Neural cell (in vitro differentiated cells): ENCODE results near the gene TGM5. TPM values are rescaled to one million over a fixed set of nuclear protein-coding genes. Genes with fewer than 3 reads are reported as not detected.

ENCODE experiments used
- H2AFZ ChIP-seq: fragments of 200-600, 300-800 bp; sonication (generic), shearing (Covaris generic); 2 replicates; pipeline ENCODE4 v1.6.0; 2014; ENCODE audit warnings: low read depth, mild to moderate bottlenecking, antibody characterized with exemption, low read length, moderate library complexity
- H3F3A ChIP-seq: fragments of 200-600 bp; shearing (Covaris generic); 2 replicates; pipeline ENCODE4 v1.6.1; 2016; ENCODE audit warnings: mild to moderate bottlenecking, moderate library complexity, mixed read lengths, antibody characterized with exemption, low read length; ENCODE audit not compliant: insufficient read depth, poor library complexity, severe bottlenecking
- H3K27ac ChIP-seq: fragments of 200-600, 300-800 bp; sonication (generic), shearing (Covaris generic); 2 replicates; pipeline ENCODE4 v1.5.1; 2014; ENCODE audit warnings: mild to moderate bottlenecking, low read length, moderate library complexity
- H3K27me3 ChIP-seq: fragments of 300-800, 200-600 bp; sonication (generic), shearing (Covaris generic); 2 replicates; pipeline ENCODE4 v1.6.0; 2014; ENCODE audit warnings: mild to moderate bottlenecking, low read depth, low read length, moderate library complexity; ENCODE audit not compliant: insufficient read depth
- H3K36me3 ChIP-seq: fragments of 300-800, 200-600 bp; sonication (generic), shearing (Covaris generic); 2 replicates; pipeline ENCODE4 v1.5.1; 2014; ENCODE audit warnings: mild to moderate bottlenecking, antibody characterized with exemption, low read length, moderate library complexity; ENCODE audit not compliant: insufficient read depth
- H3K4me2 ChIP-seq: fragments of 300-800, 200-600 bp; sonication (generic), shearing (Covaris generic); 2 replicates; pipeline ENCODE4 v1.6.0; 2014; ENCODE audit warnings: mild to moderate bottlenecking, low read length
- H3K4me3 ChIP-seq: fragments of 300-800, 200-600 bp; sonication (generic), shearing (Covaris generic); 2 replicates; pipeline ENCODE4 v1.5.1; 2014; ENCODE audit warnings: mild to moderate bottlenecking, low read length, moderate library complexity
- H3K79me2 ChIP-seq: fragments of 200-600 bp; shearing (Covaris generic); replicated peaks from 2 replicates; pipeline ENCODE4 v1.6.0; 2014; ENCODE audit warnings: mild to moderate bottlenecking, low read length, moderate library complexity; ENCODE audit not compliant: insufficient read depth
- H3K9ac ChIP-seq: fragments of 300-800, 200-600 bp; sonication (generic), shearing (Covaris generic); 2 replicates; pipeline ENCODE4 v1.6.1; 2016; ENCODE audit warnings: mild to moderate bottlenecking, low read length, mixed read lengths
- H3K9me2 ChIP-seq: fragments of 200-600 bp; shearing (Covaris generic); 2 replicates; pipeline ENCODE4 v1.6.1; 2016; ENCODE audit warnings: mild to moderate bottlenecking, low read length, mixed read lengths; ENCODE audit not compliant: insufficient read depth
- H3K9me3 ChIP-seq: fragments of 200-600, 300-800 bp; sonication (generic), shearing (Covaris generic); 2 replicates; pipeline ENCODE4 v1.6.1; 2016; ENCODE audit warnings: mild to moderate bottlenecking, mixed run types, low read length, moderate library complexity, mixed read lengths
- H4K20me1 ChIP-seq: fragments of 200-600 bp; shearing (Covaris generic); 2 replicates; pipeline ENCODE4 v1.6.1; 2016; ENCODE audit warnings: mild to moderate bottlenecking, mixed run types; ENCODE audit not compliant: insufficient read depth
- EP300 ChIP-seq: fragments of 450-650 bp; conservative IDR thresholded peaks from 2 replicates; pipeline ENCODE4 v1.6.1; 2014; ENCODE audit warnings: antibody characterized with exemption, mild to moderate bottlenecking, moderate library complexity; ENCODE audit not compliant: poor library complexity, severe bottlenecking
- EZH2 ChIP-seq: fragments of 200-600, 300-800 bp; shearing (Covaris generic), sonication (generic); IDR thresholded peaks from 2 replicates; pipeline ENCODE4 v1.6.1; 2014; ENCODE audit warnings: antibody characterized with exemption, low read length, borderline replicate concordance, mild to moderate bottlenecking; ENCODE audit not compliant: insufficient read depth, poor library complexity, severe bottlenecking
- MXI1 ChIP-seq: fragments of 450-650 bp; conservative IDR thresholded peaks from 2 replicates; pipeline ENCODE4 v1.6.1; 2014; ENCODE audit warnings: antibody characterized with exemption, mild to moderate bottlenecking; ENCODE audit not compliant: poor library complexity, severe bottlenecking
- POLR2AphosphoS5 ChIP-seq: IDR thresholded peaks from 2 replicates; pipeline ENCODE4 v1.6.1; 2012
- RAD21 ChIP-seq: fragments of 450-650 bp; conservative IDR thresholded peaks from 2 replicates; pipeline ENCODE4 v1.6.1; 2014; ENCODE audit warnings: antibody characterized with exemption, mild to moderate bottlenecking, moderate library complexity
- SMC3 ChIP-seq: fragments of 450-650 bp; conservative IDR thresholded peaks from 2 replicates; pipeline ENCODE4 v1.6.1; 2014; ENCODE audit warnings: antibody characterized with exemption, mild to moderate bottlenecking, moderate library complexity; ENCODE audit not compliant: poor library complexity
- TAF1 ChIP-seq: IDR thresholded peaks from 2 replicates; pipeline ENCODE4 v1.6.1; 2012; ENCODE audit warnings: low read depth
- polyA plus RNA-seq: library from polyadenylated mRNA; depleted of rRNA; stranded (reverse); fragments of >200 nt; gene quantifications from 2 replicates; pipeline ENCODE4 v1.2.3, GENCODE V29; 2014
- TF ChIP-seq, protein P1 (sequence below): fragments of 450-650 bp; IDR thresholded peaks from 2 replicates; pipeline ENCODE4 v1.5.1; 2014; ENCODE audit warnings: antibody characterized with exemption, mild to moderate bottlenecking, moderate library complexity; ENCODE audit not compliant: poor library complexity, severe bottlenecking
- TF ChIP-seq, protein P2 (sequence below): IDR thresholded peaks from 2 replicates; pipeline ENCODE4 v1.6.1; 2012; ENCODE audit warnings: borderline replicate concordance

Gene TGM5
- polyA plus RNA-seq, 1 donor from 2014 or later = not detected

DNA sequence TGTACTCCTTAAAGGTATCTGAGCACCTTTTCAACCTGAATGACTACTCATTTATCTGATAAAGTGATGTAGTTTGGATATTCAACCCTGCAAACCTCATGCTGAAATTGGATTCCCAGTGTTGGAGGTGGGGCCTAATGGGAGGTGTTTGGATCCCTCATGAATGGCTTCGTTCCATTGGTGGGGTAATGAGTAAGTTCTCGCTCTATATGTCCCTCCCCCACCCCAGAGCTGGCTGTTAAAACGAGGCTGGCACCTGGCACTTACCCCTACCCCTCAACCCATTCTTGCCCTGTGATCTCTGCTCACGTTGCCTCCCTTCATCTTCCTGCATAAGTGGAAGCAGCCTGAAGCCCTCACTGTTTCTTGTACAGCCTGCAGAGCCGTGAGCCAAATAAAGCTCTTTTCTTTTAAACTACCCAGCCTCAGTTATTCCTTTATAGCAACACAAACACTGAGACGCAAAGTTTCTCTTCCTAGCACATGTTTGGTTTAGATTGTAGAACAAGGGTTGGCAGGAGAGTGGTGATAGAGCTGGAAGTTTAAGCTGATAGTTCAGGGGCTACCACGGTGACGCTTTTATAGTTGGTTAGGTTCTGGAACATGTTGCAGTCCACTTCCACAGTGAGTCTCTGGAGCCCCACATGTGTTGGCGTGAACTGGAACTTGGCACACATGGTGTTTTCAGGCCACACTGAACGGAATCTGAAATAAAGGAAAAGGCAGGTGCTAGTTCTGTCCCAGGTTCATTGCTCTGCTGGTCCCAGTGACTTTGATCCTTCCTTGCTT is 69.8 kb downstream of the TGM5 start:
- Histone ChIP-seq H3K9me2 (no peaks in the 10 kb centered on the region), H3K9ac (no peak overlapping the region), H3K4me2 (no peak overlapping the region), H3F3A (no peaks in the 10 kb centered on the region), H3K27me3 (no peaks in the 10 kb centered on the region), H3K4me3 (no peak overlapping the region), H3K79me2 (no peaks in the 10 kb centered on the region), H4K20me1 (no peaks in the 10 kb centered on the region), H3K36me3 (no peaks in the 10 kb centered on the region), H3K9me3 (no peaks in the 10 kb centered on the region), H3K27ac (no peak overlapping the region), H2AFZ (no peak overlapping the region)
- TF ChIP-seq POLR2AphosphoS5 (no peak), SMC3 (no peak), RAD21 (no peak), MXI1 (no peak), EP300 (no peak), TAF1 (no peak)
- TF ChIP-seq, protein P1, sequence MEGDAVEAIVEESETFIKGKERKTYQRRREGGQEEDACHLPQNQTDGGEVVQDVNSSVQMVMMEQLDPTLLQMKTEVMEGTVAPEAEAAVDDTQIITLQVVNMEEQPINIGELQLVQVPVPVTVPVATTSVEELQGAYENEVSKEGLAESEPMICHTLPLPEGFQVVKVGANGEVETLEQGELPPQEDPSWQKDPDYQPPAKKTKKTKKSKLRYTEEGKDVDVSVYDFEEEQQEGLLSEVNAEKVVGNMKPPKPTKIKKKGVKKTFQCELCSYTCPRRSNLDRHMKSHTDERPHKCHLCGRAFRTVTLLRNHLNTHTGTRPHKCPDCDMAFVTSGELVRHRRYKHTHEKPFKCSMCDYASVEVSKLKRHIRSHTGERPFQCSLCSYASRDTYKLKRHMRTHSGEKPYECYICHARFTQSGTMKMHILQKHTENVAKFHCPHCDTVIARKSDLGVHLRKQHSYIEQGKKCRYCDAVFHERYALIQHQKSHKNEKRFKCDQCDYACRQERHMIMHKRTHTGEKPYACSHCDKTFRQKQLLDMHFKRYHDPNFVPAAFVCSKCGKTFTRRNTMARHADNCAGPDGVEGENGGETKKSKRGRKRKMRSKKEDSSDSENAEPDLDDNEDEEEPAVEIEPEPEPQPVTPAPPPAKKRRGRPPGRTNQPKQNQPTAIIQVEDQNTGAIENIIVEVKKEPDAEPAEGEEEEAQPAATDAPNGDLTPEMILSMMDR = no peak
- TF ChIP-seq, protein P2, sequence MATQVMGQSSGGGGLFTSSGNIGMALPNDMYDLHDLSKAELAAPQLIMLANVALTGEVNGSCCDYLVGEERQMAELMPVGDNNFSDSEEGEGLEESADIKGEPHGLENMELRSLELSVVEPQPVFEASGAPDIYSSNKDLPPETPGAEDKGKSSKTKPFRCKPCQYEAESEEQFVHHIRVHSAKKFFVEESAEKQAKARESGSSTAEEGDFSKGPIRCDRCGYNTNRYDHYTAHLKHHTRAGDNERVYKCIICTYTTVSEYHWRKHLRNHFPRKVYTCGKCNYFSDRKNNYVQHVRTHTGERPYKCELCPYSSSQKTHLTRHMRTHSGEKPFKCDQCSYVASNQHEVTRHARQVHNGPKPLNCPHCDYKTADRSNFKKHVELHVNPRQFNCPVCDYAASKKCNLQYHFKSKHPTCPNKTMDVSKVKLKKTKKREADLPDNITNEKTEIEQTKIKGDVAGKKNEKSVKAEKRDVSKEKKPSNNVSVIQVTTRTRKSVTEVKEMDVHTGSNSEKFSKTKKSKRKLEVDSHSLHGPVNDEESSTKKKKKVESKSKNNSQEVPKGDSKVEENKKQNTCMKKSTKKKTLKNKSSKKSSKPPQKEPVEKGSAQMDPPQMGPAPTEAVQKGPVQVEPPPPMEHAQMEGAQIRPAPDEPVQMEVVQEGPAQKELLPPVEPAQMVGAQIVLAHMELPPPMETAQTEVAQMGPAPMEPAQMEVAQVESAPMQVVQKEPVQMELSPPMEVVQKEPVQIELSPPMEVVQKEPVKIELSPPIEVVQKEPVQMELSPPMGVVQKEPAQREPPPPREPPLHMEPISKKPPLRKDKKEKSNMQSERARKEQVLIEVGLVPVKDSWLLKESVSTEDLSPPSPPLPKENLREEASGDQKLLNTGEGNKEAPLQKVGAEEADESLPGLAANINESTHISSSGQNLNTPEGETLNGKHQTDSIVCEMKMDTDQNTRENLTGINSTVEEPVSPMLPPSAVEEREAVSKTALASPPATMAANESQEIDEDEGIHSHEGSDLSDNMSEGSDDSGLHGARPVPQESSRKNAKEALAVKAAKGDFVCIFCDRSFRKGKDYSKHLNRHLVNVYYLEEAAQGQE = no peak

GRCh38 chr15:43194795-43195194 is 71.9 kb downstream of the TGM5 start:
- no peaks in the 10 kb centered on the region for H3K36me3 ChIP-seq
- no peak for TF ChIP-seq TAF1

GRCh38 chr15:43193710-43194109 is 73.0 kb downstream of the TGM5 start:
- H3K36me3 ChIP-seq = no peaks in the 10 kb centered on the region
- H3K9me3 ChIP-seq = no peaks in the 10 kb centered on the region
- TF ChIP-seq EZH2 (no peak), TAF1 (no peak), POLR2AphosphoS5 (no peak), RAD21 (no peak), SMC3 (no peak), MXI1 (no peak), EP300 (no peak)
- TF ChIP-seq, protein P2 = no peak
- TF ChIP-seq, protein P1 = no peak
- no peak overlapping the region for H3K4me2 ChIP-seq
- no peaks in the 10 kb centered on the region for H3K27me3 ChIP-seq
- no peaks in the 10 kb centered on the region for H4K20me1 ChIP-seq
- H3K27ac ChIP-seq = no peak overlapping the region
- no peak overlapping the region for H2AFZ ChIP-seq
- no peak overlapping the region for H3K9ac ChIP-seq
- H3K79me2 ChIP-seq = no peaks in the 10 kb centered on the region
- H3K9me2 ChIP-seq = no peaks in the 10 kb centered on the region
- no peak overlapping the region for H3K4me3 ChIP-seq
- no peaks in the 10 kb centered on the region for H3F3A ChIP-seq

More at GRCh38 chr15:43194795-43195194, 71.9 kb downstream of the TGM5 start:
- H4K20me1 ChIP-seq = no peaks in the 10 kb centered on the region
- H3K4me3 ChIP-seq = no peak overlapping the region
- no peaks in the 10 kb centered on the region for H3F3A ChIP-seq
- H3K27ac ChIP-seq = no peak overlapping the region
- H3K27me3 ChIP-seq = no peaks in the 10 kb centered on the region
- H3K79me2 ChIP-seq = no peaks in the 10 kb centered on the region
- no peak overlapping the region for H3K9ac ChIP-seq
- no peak overlapping the region for H3K4me2 ChIP-seq
- H3K9me2 ChIP-seq = no peaks in the 10 kb centered on the region
- H2AFZ ChIP-seq = no peak overlapping the region
- H3K9me3 ChIP-seq = no peaks in the 10 kb centered on the region
